Sigmoid colon (tissue), 7 donors: ENCODE results near the gene CALML3. TPM values are rescaled to one million over a fixed set of nuclear protein-coding genes. Genes with fewer than 3 reads are reported as not detected.

Experiments
- DNase-seq: peaks from one replicate; pipeline ENCODE4 v3.0.0-alpha.2; 2019
- H3K27ac ChIP-seq, 4 donors: fragments of 200-600 bp; sonication (generic); one replicate each; pipeline ENCODE4 v1.5.1; 2016 to 2019; ENCODE audit warnings: mild to moderate bottlenecking in 1 of 4
- H3K27me3 ChIP-seq, 3 donors: fragments of 200-600 bp; sonication (generic); one replicate each; pipeline ENCODE4 v1.5.1; 2019; ENCODE audit warnings: mild to moderate bottlenecking in 1 of 3
- H3K36me3 ChIP-seq, 4 donors: fragments of 200-600 bp; sonication (generic); one replicate each; pipeline ENCODE4 v1.5.1; 2016 to 2019
- H3K4me1 ChIP-seq, 4 donors: fragments of 200-600 bp; sonication (generic); one replicate each; pipeline ENCODE4 v1.5.1; 2017 to 2019
- H3K4me3 ChIP-seq, 4 donors: fragments of 200-600 bp; sonication (generic); one replicate each; pipeline ENCODE4 v1.5.1; 2017 to 2019; ENCODE audit warnings: mild to moderate bottlenecking in 2 of 4, moderate library complexity in 1 of 4
- H3K9me3 ChIP-seq, 4 donors: fragments of 200-600 bp in 3 of 4; sonication (generic) in 3 of 4; one replicate each; pipeline versions ENCODE4 v1.5.1 to v1.6.1; 2013 to 2019
- EP300 ChIP-seq, 4 donors: sonication (generic); formaldehyde crosslinking; IDR thresholded peaks; one replicate each; pipeline ENCODE4 v1.6.1; 2017; ENCODE audit warnings: antibody characterized with exemption in 4 of 4
- POLR2A ChIP-seq, 2 donors: fragments of 450-650 bp; IDR thresholded peaks; one replicate each; pipeline ENCODE4 v1.6.1; 2016; ENCODE audit warnings: antibody characterized with exemption in 2 of 2, mild to moderate bottlenecking in 2 of 2, moderate library complexity in 2 of 2
- POLR2AphosphoS5 ChIP-seq, 4 donors: sonication (generic); formaldehyde crosslinking; IDR thresholded peaks; one replicate each; pipeline ENCODE4 v1.6.1; 2017; ENCODE audit warnings: antibody characterized with exemption in 4 of 4
- WGBS, 2 donors: extraction: QIAGEN DNeasy Blood & Tissue Kit; methylation state at CpG; one replicate each; pipeline ENCODE4 v1.1.7; 2013; 5-methylcytosine and 5-hydroxymethylcytosine counted together
- intact Hi-C: fragments of 100-400 bp; cut with DNase I; formaldehyde crosslinking; loops from one replicate; pipeline ENCODE4 v1.15.1; 2023
- polyA plus RNA-seq, 3 donors: library from polyadenylated mRNA; stranded (reverse); fragments of 200-250 nt; gene quantifications; one replicate each; pipeline ENCODE4 v1.2.3, GENCODE V29; 2013
- total RNA-seq, 4 donors: library from RNA; depleted of rRNA; stranded (reverse); fragments of >200 nt; gene quantifications; one replicate each; pipeline ENCODE4 v1.1.0, GENCODE V29; 2016
- TF ChIP-seq, protein P1 (sequence below), 4 experiments: fragments of 450-650 bp in 3 of 4; fragments of 200-600 bp in 1 of 4; IDR thresholded peaks; one replicate each; pipeline ENCODE4 v1.5.1; 2016 to 2019; ENCODE audit warnings: antibody characterized with exemption in 4 of 4, mild to moderate bottlenecking in 3 of 4, moderate library complexity in 2 of 4
- donor health status: healthy with polysubstance abuse.
- donor health status: Bipolar disorder and iron deficiency.
- donor health status: healthy.

CALML3 gene
- total and polyA plus RNA-seq, 7 donors, result 0.15 TPM; not detected in 6

DNA sequence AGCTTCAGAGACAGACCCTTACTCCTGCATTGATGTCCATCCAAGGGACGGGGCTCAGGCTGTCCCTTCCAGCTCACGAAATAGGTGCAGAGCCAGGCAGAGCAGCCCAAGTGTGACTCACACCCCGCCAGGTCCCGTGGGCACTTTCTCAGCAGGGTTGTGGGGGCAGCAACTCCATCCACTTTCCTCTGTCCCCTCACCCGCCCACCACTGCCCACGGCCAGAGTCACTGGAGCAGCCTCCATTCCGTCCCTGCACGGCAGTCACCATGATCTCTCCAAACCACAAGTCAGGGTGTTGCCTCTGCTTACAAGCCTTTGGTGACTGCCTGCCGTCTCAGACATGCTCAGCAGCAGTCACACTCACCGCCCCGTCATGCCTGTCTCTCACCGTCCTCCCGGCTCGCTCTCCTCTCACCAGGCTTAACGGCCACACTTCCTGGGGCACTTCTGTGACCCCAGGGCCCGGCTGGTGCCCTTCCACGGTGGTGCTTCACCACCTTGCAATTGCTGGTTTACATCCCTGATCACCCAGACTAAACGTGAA lies 39.3 kb downstream of the CALML3 start:
- intact Hi-C loops, result no loop called here
- H3K27ac ChIP-seq, result peak overlapping the region in 3 of 4 donors; percentile 68 to 80 (median 73)
- H3K9me3 ChIP-seq, result no peaks in the 10 kb centered on the region
- peaks cover 0 to 40% (median 38%) of the 10 kb centered on the region in 4 donors for H3K4me1 ChIP-seq
- 75 to 82% methylated on average over 18 of the region's 18 CpGs for WGBS, 2 donors
- H3K27me3 ChIP-seq, result no peaks in the 10 kb centered on the region
- no peaks in the 10 kb centered on the region for H3K36me3 ChIP-seq
- peak overlapping the region in 1 of 4 donors; percentile 3 for H3K4me3 ChIP-seq
- DNase-seq, result peak; percentile 64
- TF ChIP-seq, protein P1, sequence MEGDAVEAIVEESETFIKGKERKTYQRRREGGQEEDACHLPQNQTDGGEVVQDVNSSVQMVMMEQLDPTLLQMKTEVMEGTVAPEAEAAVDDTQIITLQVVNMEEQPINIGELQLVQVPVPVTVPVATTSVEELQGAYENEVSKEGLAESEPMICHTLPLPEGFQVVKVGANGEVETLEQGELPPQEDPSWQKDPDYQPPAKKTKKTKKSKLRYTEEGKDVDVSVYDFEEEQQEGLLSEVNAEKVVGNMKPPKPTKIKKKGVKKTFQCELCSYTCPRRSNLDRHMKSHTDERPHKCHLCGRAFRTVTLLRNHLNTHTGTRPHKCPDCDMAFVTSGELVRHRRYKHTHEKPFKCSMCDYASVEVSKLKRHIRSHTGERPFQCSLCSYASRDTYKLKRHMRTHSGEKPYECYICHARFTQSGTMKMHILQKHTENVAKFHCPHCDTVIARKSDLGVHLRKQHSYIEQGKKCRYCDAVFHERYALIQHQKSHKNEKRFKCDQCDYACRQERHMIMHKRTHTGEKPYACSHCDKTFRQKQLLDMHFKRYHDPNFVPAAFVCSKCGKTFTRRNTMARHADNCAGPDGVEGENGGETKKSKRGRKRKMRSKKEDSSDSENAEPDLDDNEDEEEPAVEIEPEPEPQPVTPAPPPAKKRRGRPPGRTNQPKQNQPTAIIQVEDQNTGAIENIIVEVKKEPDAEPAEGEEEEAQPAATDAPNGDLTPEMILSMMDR (IDR thresholded peaks at IDR 0.05), result no peak
- TF ChIP-seq EP300 (IDR thresholded peaks at IDR 0.05), result no peak
- no peak for TF ChIP-seq POLR2A (IDR thresholded peaks at IDR 0.05)
- TF ChIP-seq POLR2AphosphoS5 (IDR thresholded peaks at IDR 0.05), result no peak

DNA sequence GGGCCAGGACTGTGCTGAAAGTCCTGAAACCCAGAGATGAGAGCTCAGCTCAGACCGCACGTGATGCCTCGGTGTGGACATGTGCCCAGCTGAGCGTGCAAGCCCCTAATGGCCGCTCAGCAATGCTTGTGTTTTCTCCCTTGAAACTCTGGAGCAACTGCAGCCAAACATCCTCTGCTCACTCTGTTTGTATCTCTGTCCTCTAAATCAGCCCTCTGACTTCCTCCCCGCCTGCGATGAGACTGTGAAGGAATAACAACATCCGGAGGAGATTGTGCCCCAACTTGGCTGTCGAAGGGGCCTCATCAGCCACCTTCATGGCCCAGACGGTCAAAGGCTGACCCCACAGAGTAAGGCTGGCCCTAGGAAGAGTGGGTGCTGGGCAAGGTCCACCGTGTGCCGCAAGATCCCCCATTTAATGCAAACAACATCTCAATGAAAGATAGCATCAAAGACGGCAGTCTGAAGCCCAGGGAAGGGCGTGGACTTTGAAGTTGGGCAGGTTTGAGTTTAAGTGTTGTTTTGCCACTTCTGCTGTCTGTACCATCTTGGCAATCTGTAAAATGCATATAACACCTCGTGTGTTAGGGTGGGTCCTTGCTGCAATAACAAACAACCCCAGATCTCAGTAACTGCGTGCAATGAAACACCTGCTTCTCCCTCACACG lies 39.9 kb downstream of the CALML3 start:
- no peaks in the 10 kb centered on the region for H3K27me3 ChIP-seq
- TF ChIP-seq EP300 (IDR thresholded peaks at IDR 0.05) (no peak), POLR2AphosphoS5 (IDR thresholded peaks at IDR 0.05) (no peak), POLR2A (IDR thresholded peaks at IDR 0.05) (no peak)
- TF ChIP-seq, protein P1 (IDR thresholded peaks at IDR 0.05), result no peak
- no peaks in the 10 kb centered on the region for H3K9me3 ChIP-seq
- WGBS, 2 donors, result 64 to 70% methylated on average over 17 of the region's 17 CpGs
- H3K4me1 ChIP-seq, result peaks cover 0 to 34% (median 33%) of the 10 kb centered on the region in 4 donors
- no peak overlapping the region for H3K4me3 ChIP-seq
- intact Hi-C loops, result no loop called here
- H3K27ac ChIP-seq, result peak overlapping the region in 3 of 4 donors; percentile 68 to 80 (median 73)
- no peaks in the 10 kb centered on the region for H3K36me3 ChIP-seq
- DNase-seq, result no peak

DNA sequence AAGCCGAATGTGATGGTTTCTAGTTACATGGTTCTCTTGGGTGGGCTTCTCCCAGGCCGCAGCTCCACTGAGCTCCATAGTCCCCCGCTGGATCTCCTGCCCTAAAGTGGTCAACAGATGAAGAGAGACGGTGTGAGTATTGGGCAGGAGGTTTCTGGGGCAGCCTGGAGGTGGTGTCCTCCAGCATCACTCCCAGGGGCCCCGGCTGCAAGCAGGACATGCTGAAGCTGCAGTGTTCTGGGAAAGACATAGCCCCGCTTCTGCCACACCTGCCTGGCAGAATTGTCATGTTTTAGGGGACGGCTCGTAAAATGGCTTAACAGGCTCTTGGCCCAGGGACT lies 40.4 kb downstream of the CALML3 start:
- Histone ChIP-seq H3K4me3 (no peak overlapping the region), H3K4me1 (peaks cover 0 to 30% (median 29%) of the 10 kb centered on the region in 4 donors), H3K27ac (no peak overlapping the region), H3K27me3 (no peaks in the 10 kb centered on the region), H3K9me3 (no peaks in the 10 kb centered on the region), H3K36me3 (no peaks in the 10 kb centered on the region)
- TF ChIP-seq POLR2AphosphoS5 (IDR thresholded peaks at IDR 0.05) (no peak), POLR2A (IDR thresholded peaks at IDR 0.05) (no peak), EP300 (IDR thresholded peaks at IDR 0.05) (no peak)
- TF ChIP-seq, protein P1 (IDR thresholded peaks at IDR 0.05), result no peak
- peak; percentile 47 for DNase-seq
- WGBS, 2 donors, result 89 to 91% methylated on average over 8 of the region's 8 CpGs
- intact Hi-C loops, result no loop called here

DNA sequence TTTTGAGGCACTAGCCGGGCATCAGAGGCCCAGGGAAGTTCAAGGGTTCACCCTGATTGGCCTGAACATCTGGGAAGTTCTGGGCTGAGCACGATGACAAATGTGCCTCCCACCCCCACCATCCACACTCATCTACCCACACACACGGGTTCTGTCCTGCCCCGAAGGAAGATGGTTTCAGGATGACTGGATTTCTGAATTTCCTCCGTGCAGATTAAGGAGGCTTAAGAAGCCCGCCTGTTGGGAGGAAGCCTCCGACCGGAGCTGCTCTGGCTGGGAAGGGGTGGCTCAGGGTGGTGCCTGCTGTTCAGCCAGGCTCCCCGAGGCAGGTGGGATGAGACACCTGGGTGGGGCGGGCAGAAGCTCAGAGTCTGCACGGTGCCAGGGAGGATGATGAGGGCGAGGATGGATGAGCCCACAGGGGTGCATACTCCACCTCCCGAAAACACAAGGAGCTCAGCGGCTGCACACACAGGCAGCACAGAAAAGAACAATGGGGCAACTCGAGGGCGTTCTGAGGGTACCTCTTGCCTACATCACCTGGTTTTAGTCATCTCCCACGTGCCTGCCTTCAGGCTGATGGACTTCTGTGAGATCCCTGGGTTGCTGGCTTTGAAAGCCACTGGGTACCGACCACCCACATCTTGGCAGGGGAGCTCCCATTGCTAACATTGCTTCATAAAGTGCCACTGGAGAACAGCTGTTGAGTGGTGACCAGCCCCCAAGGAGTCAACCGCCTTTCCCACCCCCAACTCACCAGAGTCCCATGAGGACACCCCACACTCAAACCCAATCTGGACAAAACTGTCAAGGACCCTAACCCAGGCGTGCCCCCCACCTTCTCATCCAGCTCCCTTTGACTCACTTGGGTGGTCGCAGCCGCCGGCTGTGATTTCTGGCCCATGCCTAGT lies 41.2 kb downstream of the CALML3 start:
- H3K9me3 ChIP-seq, result no peaks in the 10 kb centered on the region
- intact Hi-C loops, result no loop called here
- 85 to 88% methylated on average over 23 of the region's 23 CpGs for WGBS, 2 donors
- DNase-seq, result peak; percentile 58
- TF ChIP-seq EP300 (IDR thresholded peaks at IDR 0.05), result no peak
- TF ChIP-seq POLR2A (IDR thresholded peaks at IDR 0.05), result no peak
- no peak for TF ChIP-seq POLR2AphosphoS5 (IDR thresholded peaks at IDR 0.05)
- TF ChIP-seq, protein P1 (IDR thresholded peaks at IDR 0.05), result no peak
- H3K27ac ChIP-seq, result no peak overlapping the region
- peaks cover 0 to 23% (median 22%) of the 10 kb centered on the region in 4 donors for H3K4me1 ChIP-seq
- H3K4me3 ChIP-seq, result no peak overlapping the region
- H3K27me3 ChIP-seq, result no peaks in the 10 kb centered on the region
- no peaks in the 10 kb centered on the region for H3K36me3 ChIP-seq
